ENCODE results near the gene ERGIC3. TPM values are rescaled to one million over a fixed set of nuclear protein-coding genes. Genes with fewer than 3 reads are reported as not detected.

Gene ERGIC3
- total and polyA plus RNA-seq, 10 of the 15 experiments (the other 5 are each of a cell fraction or from before 2014, with no cell fraction given) = 90.4 to 210 (median 139) TPM

DNA sequence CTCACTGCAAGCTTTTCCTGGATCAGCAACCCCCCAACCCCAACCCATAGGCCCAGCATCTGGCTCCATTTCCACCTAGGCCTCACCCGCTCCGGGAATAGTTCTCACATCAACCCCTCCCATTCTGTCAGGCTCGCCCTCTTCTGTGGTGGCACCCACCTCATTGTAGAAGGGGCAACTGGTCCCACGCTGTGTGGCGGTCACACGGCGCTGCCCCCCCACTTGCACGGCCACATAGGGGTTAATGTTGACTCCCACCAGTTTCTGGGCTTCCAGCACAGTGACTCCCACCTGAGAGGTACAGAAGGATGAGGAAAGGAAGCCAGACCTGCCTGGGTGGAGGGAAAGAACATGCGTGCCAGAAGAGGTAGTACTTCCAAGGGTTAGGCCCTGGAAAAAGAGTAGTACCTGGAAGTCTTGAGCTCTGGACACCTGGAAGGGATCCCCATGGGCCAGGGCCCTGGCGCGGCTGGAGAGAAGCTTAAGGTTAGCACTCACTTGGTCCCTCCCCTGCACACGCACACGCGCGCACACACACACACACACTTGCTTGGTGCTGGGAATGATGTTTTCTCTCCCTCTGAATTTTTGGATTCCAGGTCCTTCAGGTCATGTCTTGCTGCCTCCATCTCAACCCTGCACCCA lies 61.1 kb downstream of the ERGIC3 start:
- ChIA-PET RAD21 (ENCODE audit: unreplicated experiment) (no interaction called here), CTCF (interaction anchor here (0.9 to 3.8 kb wide), 5 partner anchors 16 to 278 kb away, joined by 3 to 27 read pairs (median 8); no protein-coding TSS in a partner anchor), POLR2A (no interaction called here), SMC1A (ENCODE audit: uncharacterized antibody, unreplicated experiment) (no interaction called here)
- H3K27me3 ChIP-seq (replicated peaks in 1 of 2; ENCODE audit: control insufficient read depth in 2 of 2, insufficient read depth in 2 of 2, low read length in 1 of 2) = peaks cover 9 to 11% of the 10 kb centered on the region in 2 experiments; a peak in 3 of 4 replicates
- H3K4me1 ChIP-seq (ENCODE audit: control insufficient read depth, insufficient read depth, low read length) = peaks cover 19% of the 10 kb centered on the region
- H3K9me3 ChIP-seq (replicated peaks; ENCODE audit: control insufficient read depth, insufficient read depth, low read length) = no peaks in the 10 kb centered on the region
- DNase-seq (ENCODE audit: low read depth, low spot score) (no peak), ATAC-seq (no peak), FAIRE-seq (no peak)
- no peak overlapping the region for H2AFZ ChIP-seq (ENCODE audit: control insufficient read depth, low read depth, low read length)
- no peaks in the 10 kb centered on the region for H3K36me3 ChIP-seq (ENCODE audit: control insufficient read depth in 2 of 2, insufficient read depth in 2 of 2, low read length in 1 of 2)
- H3K27ac ChIP-seq (ENCODE audit: control insufficient read depth, insufficient read depth) = no peak overlapping the region
- H3K79me2 ChIP-seq (ENCODE audit: control insufficient read depth, insufficient read depth, low read length) = no peaks in the 10 kb centered on the region
- H4K20me1 ChIP-seq (ENCODE audit: control insufficient read depth, insufficient read depth) = no peaks in the 10 kb centered on the region
- in situ Hi-C loops (cut with MboI) (no loop called here), intact Hi-C loops (cut with micrococcal nuclease; ENCODE audit: unreplicated experiment) (loop anchor here (5.0 kb wide), 1 partner anchor 94 kb away; the partner anchor contains the start of genes NFS1 and ROMO1)
- TF ChIP-seq E2F8 (IDR thresholded peaks at IDR 0.05; ENCODE audit: low read depth, partially characterized antibody) (no peak), PKNOX1 (IDR thresholded peaks at IDR 0.05) (no peak), ZNF274 (IDR thresholded peaks at IDR 0.05; ENCODE audit: insufficient read depth, insufficient read length) (no peak), POLR2A (IDR thresholded peaks at IDR 0.05; ENCODE audit: low read depth, low read length) (no peak), ZNF384 (IDR thresholded peaks at IDR 0.05; ENCODE audit: borderline replicate concordance, low read depth, low read length) (no peak), POLR2AphosphoS2 (IDR thresholded peaks at IDR 0.05; ENCODE audit: low read depth, low read length) (no peak), ZBTB40 (IDR thresholded peaks at IDR 0.05; ENCODE audit: borderline replicate concordance) (no peak), ATF3 (IDR thresholded peaks at IDR 0.05; ENCODE audit: borderline replicate concordance, extremely low read depth, low read depth, low read length) (no peak), SMC3 (IDR thresholded peaks at IDR 0.05; ENCODE audit: borderline replicate concordance, low read length) (no peak), JUNB (IDR thresholded peaks at IDR 0.05) (no peak)
- 85% methylated on average over 15 of the region's 15 CpGs for WGBS (ENCODE audit: insufficient coverage, insufficient replicate concordance, low lambda C conversion rate, missing lambda C conversion rate)
- H3K9ac ChIP-seq (ENCODE audit: control insufficient read depth, insufficient read depth, low read length) = no peak overlapping the region
- no peak overlapping the region for H3K4me3 ChIP-seq
- H3K4me2 ChIP-seq (ENCODE audit: control insufficient read depth, insufficient read depth) = no peak overlapping the region
- BruUV-seq (replicated peaks) = no TSS peak

Data from GM12878 (cell line).